Ramos (cell line): Measurements from ENCODE around the gene LCE3D.
"Not testable (repeated sequence)": the region's sequence is repeated elsewhere in the genome, so short reads cannot be mapped to it uniquely, and the experiment has no call there.

Source experiments
- in situ Hi-C: fragments of 300-500 bp; cut with MboI; formaldehyde crosslinking; loops from one replicate; pipeline ENCODE4 v1.14.3; 2022; ENCODE audit warnings: low sequenced_read_pairs; ENCODE audit not compliant: unreplicated experiment

Gene LCE3D, protein sequence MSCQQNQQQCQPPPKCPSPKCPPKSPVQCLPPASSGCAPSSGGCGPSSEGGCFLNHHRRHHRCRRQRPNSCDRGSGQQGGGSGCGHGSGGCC

DNA sequence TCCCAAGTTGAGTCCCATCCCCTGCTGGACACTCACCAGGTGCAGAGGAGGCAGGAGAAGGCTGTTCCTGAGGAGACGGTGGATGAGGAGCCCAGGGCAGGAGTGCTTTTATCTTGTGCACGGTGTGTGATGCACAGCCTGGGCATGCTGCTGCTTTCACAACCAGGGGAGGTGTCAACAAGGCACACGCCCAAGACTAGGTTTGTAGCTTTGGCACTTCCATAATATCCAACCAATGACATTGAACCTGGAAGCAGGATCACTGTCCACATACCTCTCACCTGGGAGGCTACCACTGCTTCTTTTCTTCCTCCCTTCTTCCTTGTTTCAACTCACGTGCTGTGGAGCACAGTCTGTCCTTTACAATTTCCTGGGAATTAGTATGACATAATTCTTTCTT, at the start of gene LCE3D:
Gene LCE3D (minus strand): TSS at position 84 of the 400 bp plus-strand sequence. CDS start 580 bp downstream, outside the sequence.
- in situ Hi-C loops = no loop called here

GRCh38 chr1:152626744-152627143, 46.4 kb upstream of the LCE3D start:
- in situ Hi-C loops = no loop called here

GRCh38 chr1:152623203-152623844, 43.0 kb upstream of the LCE3D start:
- in situ Hi-C loops = loop anchor here (5.0 kb wide), 1 partner anchor 46 kb away; no protein-coding TSS in a partner anchor

DNA sequence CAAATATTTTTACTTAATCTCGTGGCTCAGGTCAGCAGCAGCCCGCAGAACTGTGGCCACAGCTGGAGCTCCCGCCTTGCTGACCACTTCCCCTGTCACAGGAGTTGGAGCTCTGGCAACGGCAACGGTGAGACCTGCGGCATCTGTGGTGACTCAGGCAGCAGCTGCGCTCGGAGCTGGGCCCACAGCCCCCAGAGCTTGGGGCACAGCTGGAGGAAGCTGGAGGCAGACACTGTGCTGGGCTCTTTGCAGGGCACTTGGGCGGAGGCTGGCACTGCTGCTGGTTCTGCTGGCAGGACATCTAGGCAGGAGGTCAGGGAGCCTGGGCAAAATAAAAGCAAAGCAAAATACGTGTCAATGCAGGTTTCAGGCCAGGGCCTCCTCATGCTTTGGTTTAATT, 42.5 kb upstream of the LCE3D start, which contains the start of gene LCE3A:
Gene LCE3A (minus strand): TSS at position 301 of the 400 bp plus-strand sequence. CDS start 0 bp downstream, at position 301.
- in situ Hi-C loops = loop anchor here (5.0 kb wide), 1 partner anchor 46 kb away; no protein-coding TSS in a partner anchor

GRCh38 chr1:152621993-152622392, 41.7 kb upstream of the LCE3D start:
- in situ Hi-C loops = loop anchor here (5.0 kb wide), 1 partner anchor 45 kb away; no protein-coding TSS in a partner anchor

DNA sequence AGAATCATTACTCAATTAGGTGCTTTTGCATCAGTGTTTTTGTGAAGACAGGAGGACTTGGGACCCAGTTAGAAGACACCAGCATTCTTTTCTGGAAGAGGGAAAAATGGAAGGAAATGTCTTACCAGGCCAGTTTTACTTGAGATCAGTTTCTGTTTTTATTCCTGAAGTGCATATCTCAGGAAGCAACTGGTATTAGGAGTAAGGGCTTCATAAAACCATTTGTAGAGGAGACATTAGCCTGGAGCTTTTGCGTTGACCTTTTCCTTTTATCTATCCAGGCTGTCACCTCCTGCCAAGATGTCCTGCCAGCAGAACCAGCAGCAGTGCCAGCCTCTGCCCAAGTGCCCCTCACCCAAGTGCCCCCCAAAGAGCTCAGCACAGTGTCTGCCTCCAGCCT, 33.2 kb upstream of the LCE3D start, which contains the start of gene LCE3B:
Gene LCE3B (plus strand): TSS at position 301 of the 400 bp plus-strand sequence. CDS start 0 bp downstream, at position 301.
- in situ Hi-C loops = no loop called here

DNA sequence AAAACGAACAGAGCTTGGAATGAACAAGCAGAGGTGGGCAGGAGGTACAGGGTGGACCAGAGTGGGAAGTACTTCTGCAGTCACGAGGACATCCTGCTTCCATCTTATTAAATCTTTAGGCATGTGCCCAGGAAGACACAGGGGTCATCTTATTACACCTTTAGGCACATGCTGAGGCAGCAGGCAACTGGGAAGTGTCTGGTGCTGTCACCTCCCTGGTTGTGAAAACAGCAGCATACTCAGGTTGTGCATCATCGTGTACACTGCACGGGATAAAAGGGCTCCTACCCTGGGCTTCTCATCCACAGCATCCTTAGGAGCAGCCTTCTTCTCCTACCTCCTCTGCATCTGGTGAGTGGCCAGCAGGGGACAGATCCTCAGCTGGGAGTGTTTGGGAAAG, 19.6 kb upstream of the LCE3D start, which contains the start of gene LCE3C:
Gene LCE3C (plus strand): TSS at position 301 of the 400 bp plus-strand sequence. CDS start 498 bp downstream, outside the sequence.
- in situ Hi-C loops = no loop called here

DNA sequence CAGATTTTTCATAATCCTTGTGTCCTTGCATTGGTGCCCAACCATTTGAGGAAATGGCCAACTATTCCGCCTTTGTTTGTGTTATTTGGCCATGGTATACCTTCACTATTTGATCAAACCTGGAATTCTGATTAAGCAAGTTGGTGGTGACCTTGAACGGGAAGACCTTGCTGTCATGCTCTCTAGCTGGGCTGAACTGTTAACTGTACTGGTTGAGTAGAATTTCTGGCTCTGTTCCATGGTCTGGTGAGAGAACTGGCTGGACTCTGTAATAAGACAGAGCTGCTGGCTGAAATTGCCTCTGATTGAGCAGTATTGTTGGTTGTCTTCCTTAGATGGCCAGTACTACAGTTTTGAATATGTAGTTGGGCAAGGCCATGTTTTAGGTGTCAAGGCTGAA, 16.7 kb upstream of the LCE3D start:
- in situ Hi-C loops = no loop called here

- in situ Hi-C loops = no loop called here
These were observed 5.3 kb upstream of the LCE3D start for GRCh38 chr1:152585586-152585985.

DNA sequence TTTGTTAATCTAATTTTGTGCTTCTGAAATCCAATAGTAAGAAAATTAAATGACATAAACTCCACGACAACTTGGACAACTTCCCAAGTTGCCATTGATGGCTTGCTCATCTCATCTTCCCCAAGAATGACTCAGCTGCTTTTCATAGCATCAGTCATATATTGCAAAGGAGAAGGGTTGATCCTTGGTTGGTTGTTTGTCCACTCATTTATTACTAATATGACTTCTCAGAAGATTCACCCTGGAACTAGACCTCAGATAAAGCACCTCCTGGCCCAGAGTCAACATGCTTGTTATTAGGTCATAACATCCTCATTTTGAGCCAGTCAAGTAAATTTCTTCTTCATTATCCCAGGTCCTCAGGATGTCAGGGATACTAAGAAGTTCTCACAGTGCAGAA, 2.3 kb upstream of the LCE3D start:
- in situ Hi-C loops = no loop called here

DNA sequence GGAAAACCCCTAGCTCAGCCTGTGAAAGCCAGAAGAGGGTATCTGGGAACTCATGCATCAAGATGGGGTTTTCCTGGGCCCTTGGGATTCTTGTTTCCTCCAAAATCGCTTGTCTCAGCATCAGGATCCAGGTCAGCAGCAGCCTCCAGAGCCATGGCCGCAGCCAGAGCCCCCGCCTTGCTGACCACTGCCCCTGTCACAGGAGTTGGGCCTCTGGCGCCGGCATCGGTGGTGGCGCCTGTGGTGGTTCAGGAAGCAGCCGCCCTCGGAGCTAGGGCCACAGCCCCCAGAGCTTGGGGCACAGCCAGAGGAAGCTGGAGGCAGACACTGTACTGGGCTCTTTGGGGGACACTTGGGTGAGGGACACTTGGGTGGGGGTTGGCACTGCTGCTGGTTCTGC, 790 bp downstream of the LCE3D start:
- in situ Hi-C loops = loop anchor here (5.0 kb wide), 1 partner anchor 43 kb away; the partner anchor contains the start of gene LCE3A

DNA sequence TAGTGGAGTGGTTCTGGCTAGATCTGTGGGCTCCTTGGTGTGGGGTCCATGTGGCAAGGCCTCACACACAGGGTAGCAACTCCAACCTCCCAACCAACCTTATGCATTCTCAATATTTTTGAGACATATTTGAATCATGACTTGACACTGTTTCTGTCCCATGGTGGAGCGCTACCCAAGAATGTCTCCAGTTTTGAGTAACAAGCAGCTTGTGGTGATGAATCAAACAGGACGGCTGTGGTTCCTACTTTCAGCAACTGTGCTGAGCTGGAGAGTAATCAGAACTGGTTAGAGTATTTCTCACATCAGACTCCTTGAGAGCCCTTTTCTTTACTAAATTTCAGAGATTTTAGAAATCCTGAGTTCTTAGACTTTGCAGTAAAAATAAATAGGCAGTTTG, 3.1 kb downstream of the LCE3D start:
- in situ Hi-C loops = loop anchor here (5.0 kb wide), 1 partner anchor 45 kb away; the partner anchor contains the start of gene LCE3A

DNA sequence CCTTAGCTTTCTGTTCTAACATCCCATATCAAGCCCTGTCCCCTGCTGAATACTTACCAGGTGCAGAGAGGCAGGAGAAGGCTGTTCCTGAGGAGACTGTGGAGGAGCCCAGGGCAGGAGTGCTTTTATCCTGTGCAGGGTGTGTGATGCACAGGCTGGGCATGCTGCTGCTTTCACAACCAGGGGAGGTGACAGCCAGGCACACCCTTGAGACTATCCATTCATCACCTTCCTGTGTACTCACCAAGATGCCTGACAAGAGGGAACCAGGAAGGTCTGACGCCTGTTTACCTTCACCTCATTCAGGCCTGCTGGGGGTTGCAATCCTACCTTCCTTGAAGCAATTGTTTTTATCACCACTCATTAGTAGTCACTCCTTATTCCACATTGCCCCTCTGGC, 13.6 kb downstream of the LCE3D start, which contains the start of gene LCE3E:
Gene LCE3E (minus strand): TSS at position 100 of the 400 bp plus-strand sequence. CDS start 572 bp downstream, outside the sequence.
- in situ Hi-C loops = no loop called here

DNA sequence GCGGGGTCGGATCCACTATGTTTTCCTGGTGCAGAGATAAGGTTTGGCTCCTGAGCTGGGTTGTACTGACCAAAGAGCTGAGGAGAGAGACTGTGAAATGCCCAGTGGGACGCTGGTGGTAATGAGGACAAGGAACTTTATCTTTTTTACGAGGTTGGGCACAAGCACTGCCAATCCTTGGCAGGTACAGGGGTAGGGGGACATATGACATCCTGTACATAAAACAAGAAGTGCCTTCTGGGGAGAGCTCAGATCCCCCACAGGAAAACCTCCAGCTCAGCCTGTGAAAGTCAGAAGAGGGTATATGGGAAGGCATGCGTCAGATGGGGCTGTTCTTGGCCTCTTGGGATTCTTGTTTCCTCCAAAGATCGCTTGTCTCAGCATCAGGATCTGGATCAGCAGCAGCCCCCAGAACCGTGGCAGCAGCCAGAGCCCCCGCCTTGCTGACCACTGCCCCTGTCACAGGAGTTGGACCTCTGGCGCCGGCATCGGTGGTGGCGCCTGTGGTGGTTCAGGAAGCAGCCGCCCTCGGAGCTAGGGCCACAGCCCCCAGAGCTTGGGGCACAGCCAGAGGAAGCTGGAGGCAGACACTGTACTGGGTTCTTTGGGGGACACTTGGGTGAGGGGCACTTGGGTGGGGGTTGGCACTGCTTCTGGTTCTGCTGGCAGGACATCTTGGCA, 14.6 kb downstream of the LCE3D start:
- in situ Hi-C loops = no loop called here

DNA sequence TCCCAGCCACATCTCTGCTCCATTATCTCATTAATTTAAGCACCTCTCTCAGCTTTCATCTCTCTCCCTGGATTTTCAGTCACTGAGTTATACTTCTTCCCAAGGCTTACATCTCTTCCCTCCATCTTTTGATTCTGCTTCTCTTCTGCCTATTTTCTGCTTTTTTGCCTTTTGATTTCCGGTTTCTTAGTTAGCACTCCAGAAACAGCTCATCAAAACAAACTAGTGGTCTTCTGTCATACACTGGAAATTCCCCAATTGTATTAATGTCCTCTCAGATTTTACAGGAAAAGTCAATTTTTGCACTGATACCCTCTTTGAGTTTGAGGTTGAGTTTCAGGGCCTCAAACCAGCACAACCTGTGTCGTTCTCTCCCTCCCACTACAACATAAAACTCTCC, 15.2 kb downstream of the LCE3D start:
- in situ Hi-C loops = no loop called here

GRCh38 chr1:152548358-152548757, 32.0 kb downstream of the LCE3D start:
- in situ Hi-C loops = not testable (repeated sequence)

DNA sequence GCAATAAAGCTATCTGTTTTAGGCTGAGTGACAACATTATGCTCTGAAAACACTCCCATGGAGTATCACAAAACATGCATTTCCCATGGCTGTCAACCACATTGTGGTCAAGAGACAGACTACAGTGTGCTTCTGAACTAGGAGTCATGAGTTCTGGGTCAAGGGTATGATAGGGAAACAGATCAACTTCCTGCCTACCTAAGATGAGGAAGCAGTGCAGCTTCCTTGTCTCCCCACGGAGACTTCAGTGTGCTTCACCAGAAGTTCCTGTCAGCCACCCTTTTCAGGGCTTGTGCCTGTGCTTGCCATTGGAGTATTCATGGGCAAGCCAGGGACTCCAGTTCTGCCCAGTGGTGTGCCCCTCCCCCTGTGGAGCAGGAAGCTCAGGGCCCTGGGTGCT, 33.6 kb downstream of the LCE3D start:
- in situ Hi-C loops = no loop called here

DNA sequence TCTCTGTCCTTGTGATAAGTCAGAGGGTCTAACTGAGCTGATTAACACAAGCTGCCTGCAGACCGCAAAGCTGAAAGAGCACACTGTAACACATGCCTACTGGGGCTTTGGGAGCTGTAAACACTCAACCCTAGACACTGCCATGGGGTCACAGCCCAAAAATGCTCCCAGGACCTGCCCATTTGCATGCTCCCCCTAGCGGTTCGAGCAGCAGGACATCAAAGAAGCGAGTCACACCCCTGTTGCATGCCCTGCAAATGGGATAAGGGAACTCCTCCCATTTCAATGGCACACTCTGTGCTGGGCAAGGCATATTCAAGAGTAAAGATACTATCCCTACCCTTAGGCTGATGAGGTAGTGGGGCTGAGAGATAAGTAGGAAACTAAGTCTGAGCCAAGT, 36.5 kb downstream of the LCE3D start:
- in situ Hi-C loops = no loop called here

DNA sequence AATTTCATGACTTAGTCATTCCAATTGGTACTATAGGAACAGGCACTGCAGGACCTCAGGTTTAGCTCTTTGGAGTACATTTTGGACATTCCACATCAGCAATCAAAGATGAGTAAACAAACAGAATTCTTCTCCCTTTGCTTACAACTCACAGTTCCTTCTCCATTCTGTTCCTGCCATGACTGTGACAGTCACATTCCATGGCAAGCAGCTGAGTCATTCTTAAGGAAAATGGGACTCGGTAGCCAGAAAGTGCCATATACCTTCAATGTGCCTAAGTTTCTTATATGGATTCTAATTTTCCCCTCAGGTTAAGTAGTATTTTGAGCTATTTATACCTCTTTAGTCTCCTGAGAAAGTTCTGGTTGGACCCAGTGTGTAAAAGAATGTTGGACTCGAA, 40.4 kb downstream of the LCE3D start:
- in situ Hi-C loops = no loop called here

DNA sequence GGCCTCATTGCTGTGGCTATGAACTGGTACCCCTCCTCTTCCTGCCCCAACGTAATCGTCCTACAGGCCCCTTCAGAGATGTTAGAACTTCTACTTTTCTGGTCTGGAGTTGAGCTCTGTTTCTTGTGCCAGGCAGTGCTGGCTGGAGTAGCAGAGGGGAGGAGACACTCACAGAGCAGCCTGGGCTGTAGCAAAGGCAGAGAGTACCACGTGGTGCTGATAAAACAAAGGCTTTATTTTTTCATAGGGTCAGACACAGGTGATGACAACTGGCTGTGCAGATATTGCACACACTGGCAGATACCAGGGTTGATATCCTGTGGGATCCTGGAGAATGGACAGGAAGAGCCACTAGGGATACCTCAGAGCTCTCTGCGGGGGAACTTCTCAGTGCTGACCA, 42.8 kb downstream of the LCE3D start:
- in situ Hi-C loops = no loop called here

DNA sequence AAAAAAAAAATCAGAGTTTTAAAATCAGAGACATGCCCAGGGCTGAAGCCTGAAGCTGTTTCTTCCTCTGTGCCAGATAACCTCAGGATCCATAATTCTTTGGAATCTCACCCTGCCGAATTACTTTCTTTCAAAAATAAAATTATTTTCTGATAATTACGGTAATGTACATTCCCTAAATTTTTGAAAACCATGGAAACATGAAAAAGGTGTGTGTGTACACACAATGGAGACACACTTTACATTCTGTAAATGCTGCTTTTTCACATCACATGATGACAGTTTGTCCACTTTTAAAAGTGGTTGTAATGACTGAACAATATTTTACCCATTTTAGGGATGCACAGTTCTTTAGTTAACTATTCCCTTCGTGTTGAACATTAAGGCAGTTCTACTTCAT, 44.5 kb downstream of the LCE3D start:
- in situ Hi-C loops = no loop called here
